ENCODE results near the gene PRRC1. TPM values are rescaled to one million over a fixed set of nuclear protein-coding genes. Genes with fewer than 3 reads are reported as not detected.
A peak's percentile ranks its signal among the peaks of the same experiment; 100 is the strongest.

PRRC1 gene
- total RNA-seq (2014; rRNA removed; shearing (Covaris generic)): 64.7 and 65.8 TPM in 2 replicates
- polyA plus RNA-seq (2016; fragmentation: Nextera tagmentation; extraction: Ambion mirVana): 70.7 and 72.6 TPM in 2 replicates
- long read RNA-seq, full-length matches to known transcripts: 5 of 13 reads
- long read RNA-seq, partial matches to known transcripts: 6 of 13 reads
- long read RNA-seq, other reads (novel, unspliced or antisense): 2 of 13 reads

- peaks cover 7% of the 10 kb centered on the region for H3K27me3 Mint-ChIP-seq (ENCODE audit: insufficient read depth, low read depth, poor library complexity)
- H4K20me1 ChIP-seq (replicated peaks; ENCODE audit: insufficient read depth): peaks cover 10% of the 10 kb centered on the region; the same call in 1 of the 2 replicates
- H3K4me1 Mint-ChIP-seq: peaks cover 13% of the 10 kb centered on the region
- peak within 1 kb of the TSS; percentile 98 for H3K4me3 ChIP-seq
- TF ChIP-seq CREB1 (CRISPR knock-in tag; IDR thresholded peaks at IDR 0.05; ENCODE audit: low read depth) (0 out of 2 replicates have a peak, but pooled peaks have one; percentile 23), NANOG (IDR thresholded peaks at IDR 0.05; ENCODE audit: borderline replicate concordance) (no peak), POLR2AphosphoS5 (IDR thresholded peaks at IDR 0.05; ENCODE audit: low read depth) (peak; percentile 93)
- peak within 1 kb of the TSS; percentile 82 for H3K4me2 ChIP-seq
- peak within 1 kb of the TSS; percentile 92 for H3K27ac ChIP-seq (ENCODE audit: low read depth)
- peaks cover 6% of the 10 kb centered on the region; the same call in 1 of the 2 replicates for H3K4me1 ChIP-seq (ENCODE audit: insufficient read depth)
- peak within 1 kb of the TSS; percentile 89 for H3K4me3 Mint-ChIP-seq
- peak within 1 kb of the TSS; percentile 100 for H2AFZ ChIP-seq
- peaks cover 20% of the 10 kb centered on the region for H3K36me3 ChIP-seq (ENCODE audit: insufficient read depth)
- peak; percentile 91 for DNase-seq (ENCODE audit: low spot score)
- H3K9me3 Mint-ChIP-seq: peaks cover 17% of the 10 kb centered on the region
- H3K79me2 ChIP-seq (replicated peaks; ENCODE audit: insufficient read depth): peaks cover 49% of the 10 kb centered on the region
- peaks cover 37% of the 10 kb centered on the region for H3K36me3 Mint-ChIP-seq (ENCODE audit: low read depth)
- H3K27ac Mint-ChIP-seq: peak within 1 kb of the TSS; percentile 83
- H3K27me3 ChIP-seq (ENCODE audit: insufficient read depth): no peaks in the 10 kb centered on the region
- ATAC-seq: peak; percentile 92
- no peaks in the 10 kb centered on the region for H3F3A ChIP-seq (replicated peaks; ENCODE audit: low read depth)
- H3K9me2 ChIP-seq (ENCODE audit: insufficient read depth): no peaks in the 10 kb centered on the region
These were observed at the start of gene PRRC1 for GRCh38 chr5:127517480-127518318. PRRC1 (plus strand) TSS chr5:127517640; CDS start chr5:127523480, 5,840 bp downstream.

- Mint-ChIP-seq H3K27me3 (ENCODE audit: insufficient read depth, low read depth, poor library complexity) (no peaks in the 10 kb centered on the region), H3K4me3 (no peak overlapping the region), H3K36me3 (ENCODE audit: low read depth) (no peaks in the 10 kb centered on the region), H3K27ac (no peak overlapping the region), H3K9me3 (no peaks in the 10 kb centered on the region), H3K4me1 (peaks cover 8% of the 10 kb centered on the region; the same call in 2 of the 3 replicates)
- no peak overlapping the region for H3K27ac ChIP-seq (ENCODE audit: low read depth)
- no peak overlapping the region for H3K4me3 ChIP-seq
- no peaks in the 10 kb centered on the region for H3F3A ChIP-seq (replicated peaks; ENCODE audit: low read depth)
- no peak overlapping the region for H2AFZ ChIP-seq
- no peak for TF ChIP-seq EZH2 (IDR thresholded peaks at IDR 0.05; ENCODE audit: low read depth, unreplicated experiment)
- TF ChIP-seq ETS1 (IDR thresholded peaks at IDR 0.05): no peak
- TF ChIP-seq JUNB (IDR thresholded peaks at IDR 0.05; ENCODE audit: unreplicated experiment): no peak
- no peak for TF ChIP-seq CTCF (conservative IDR thresholded peaks at IDR 0.05; ENCODE audit: low read depth in 2 of 2)
- no peak for TF ChIP-seq REST (IDR thresholded peaks at IDR 0.05; ENCODE audit: unreplicated experiment)
- no peak for TF ChIP-seq EZH2phosphoT487 (IDR thresholded peaks at IDR 0.05; ENCODE audit: unreplicated experiment)
- no peak for TF ChIP-seq ZNF331 (CRISPR knock-in tag; IDR thresholded peaks at IDR 0.05; ENCODE audit: low read depth)
- TF ChIP-seq NANOG (IDR thresholded peaks at IDR 0.05; ENCODE audit: borderline replicate concordance): no peak
- TF ChIP-seq POLR2AphosphoS5 (IDR thresholded peaks at IDR 0.05; ENCODE audit: low read depth): no peak
- TF ChIP-seq ZNF114 (CRISPR knock-in tag; IDR thresholded peaks at IDR 0.05): no peak
- TF ChIP-seq STAT1 (IDR thresholded peaks at IDR 0.05; ENCODE audit: unreplicated experiment): no peak
- TF ChIP-seq CREB1 (CRISPR knock-in tag; IDR thresholded peaks at IDR 0.05; ENCODE audit: low read depth): no peak
- H3K4me1 ChIP-seq (ENCODE audit: insufficient read depth): peaks cover 6% of the 10 kb centered on the region
- no peaks in the 10 kb centered on the region for H3K9me2 ChIP-seq (ENCODE audit: insufficient read depth)
- H4K20me1 ChIP-seq (replicated peaks; ENCODE audit: insufficient read depth): no peaks in the 10 kb centered on the region
- ATAC-seq: no peak
- H3K4me2 ChIP-seq: no peak overlapping the region
- H3K27me3 ChIP-seq (ENCODE audit: insufficient read depth): no peaks in the 10 kb centered on the region
- DNase-seq (ENCODE audit: low spot score): no peak
- no peaks in the 10 kb centered on the region for H3K36me3 ChIP-seq (ENCODE audit: insufficient read depth)
- no peaks in the 10 kb centered on the region for H3K79me2 ChIP-seq (replicated peaks; ENCODE audit: insufficient read depth)
These were observed 46.2 kb upstream of the PRRC1 start for GRCh38 chr5:127471211-127471610.
